Measurements from ENCODE around the gene KIRREL3.
"Not testable (repeated sequence)": the region's sequence is repeated elsewhere in the genome, so short reads cannot be mapped to it uniquely, and the experiment has no call there.

The KIRREL3 gene

DNA sequence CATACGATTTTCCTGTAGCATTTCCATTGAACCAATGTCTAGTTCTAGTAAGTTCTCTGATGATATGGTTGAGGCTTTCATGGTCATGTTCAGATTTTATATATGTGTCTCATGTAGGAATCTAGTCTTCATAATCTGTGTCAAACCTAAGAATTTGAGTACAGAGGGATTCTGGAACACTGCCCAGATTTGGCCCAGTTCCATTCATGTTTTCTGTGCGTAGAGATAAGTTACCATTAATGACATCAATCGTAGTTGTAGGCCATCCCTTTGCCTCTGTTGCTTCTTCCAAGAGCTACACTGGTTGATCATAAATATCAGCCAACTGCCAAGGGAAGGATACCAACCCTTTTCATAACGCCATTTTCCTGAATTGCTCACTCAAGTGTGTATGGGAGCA lies 621.8 kb downstream of the KIRREL3 start:
- no peak overlapping the region for H3K4me3 ChIP-seq (ENCODE audit: control insufficient read depth, low read depth, low read length)
- no peak for TF ChIP-seq CTCF (conservative IDR thresholded peaks at IDR 0.05; ENCODE audit: control insufficient read depth, insufficient read depth, low read depth, low read length)
- peak; percentile 64 for DNase-seq (ENCODE audit: low read depth)

- DNase-seq (ENCODE audit: low read depth), result peak; percentile 32
These were observed 624.8 kb downstream of the KIRREL3 start for GRCh38 chr11:126375726-126376125.

DNA sequence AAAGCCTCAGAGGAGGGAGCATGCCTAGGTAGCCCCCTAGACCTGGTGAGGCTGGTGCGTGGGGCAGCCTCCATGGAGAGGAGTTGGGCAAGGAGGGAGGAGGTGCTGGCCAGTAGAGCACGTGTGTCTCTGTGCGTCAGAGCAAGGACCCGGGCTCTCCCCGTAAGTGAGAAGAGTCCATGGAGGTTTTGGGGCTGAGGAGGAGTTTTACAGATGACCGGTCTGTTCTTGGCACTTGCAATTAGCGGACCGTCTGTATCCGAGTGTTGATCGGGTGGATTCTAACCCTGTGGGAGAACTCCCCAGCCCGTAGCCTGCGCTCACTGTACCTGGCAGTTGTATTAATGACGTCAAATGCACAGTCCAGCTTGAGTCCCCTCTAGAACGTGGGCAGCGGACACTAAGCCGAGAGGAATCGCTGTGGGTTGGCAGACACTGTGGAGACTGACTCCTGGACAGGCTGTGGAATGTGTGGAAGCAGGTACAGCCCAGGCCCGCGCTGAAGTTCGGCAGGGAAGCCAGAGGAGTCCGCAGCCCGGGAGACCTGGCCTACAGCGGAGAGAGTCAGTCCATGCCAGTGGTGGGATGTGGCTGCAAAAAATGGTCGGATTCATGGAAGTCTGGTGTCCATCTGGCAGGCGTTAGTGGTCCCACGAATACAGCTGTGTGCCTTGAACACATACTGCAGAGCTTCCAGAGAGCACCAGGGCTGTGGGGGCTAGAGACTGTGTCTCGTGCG lies 625.8 kb downstream of the KIRREL3 start:
- DNase-seq (ENCODE audit: low read depth), result peak; percentile 59
- H3K4me3 ChIP-seq (ENCODE audit: control insufficient read depth, low read depth, low read length), result not testable (repeated sequence)

More at GRCh38 chr11:126375726-126376125, 624.8 kb downstream of the KIRREL3 start:
- no peak overlapping the region for H3K4me3 ChIP-seq (ENCODE audit: control insufficient read depth, low read depth, low read length)
- no peak for TF ChIP-seq CTCF (conservative IDR thresholded peaks at IDR 0.05; ENCODE audit: control insufficient read depth, insufficient read depth, low read depth, low read length)

GRCh38 chr11:126373389-126374066 lies 627.0 kb downstream of the KIRREL3 start:
- DNase-seq (ENCODE audit: low read depth); H3K4me3 ChIP-seq (ENCODE audit: control insufficient read depth, low read depth, low read length): not testable (repeated sequence)
